Effector memory CD4-positive, alpha-beta T cell (primary cell): ENCODE measurements around the gene ZDHHC14.
"Not testable (repeated sequence)": the region's sequence is repeated elsewhere in the genome, so short reads cannot be mapped to it uniquely, and the experiment has no call there.

Experiments used
- DNase-seq, 3 donors: peaks; one replicate each; pipeline ENCODE4 v3.0.0-alpha.2; 2020
- H3K27ac ChIP-seq: 2 replicates; pipeline ENCODE4 v1.7.0; 2013; ENCODE audit warnings: mild to moderate bottlenecking, low read length, moderate library complexity; ENCODE audit not compliant: insufficient read depth, poor library complexity, severe bottlenecking
- H3K27me3 ChIP-seq: replicated peaks from 2 replicates; pipeline ENCODE4 v1.7.0; 2013; ENCODE audit warnings: mild to moderate bottlenecking, low read length; ENCODE audit not compliant: insufficient read depth, control insufficient read depth, poor library complexity, severe bottlenecking
- H3K36me3 ChIP-seq: 2 replicates; pipeline ENCODE4 v1.7.0; 2013; ENCODE audit warnings: mild to moderate bottlenecking, low read length, moderate library complexity; ENCODE audit not compliant: control insufficient read depth, insufficient read depth
- H3K4me1 ChIP-seq: 2 replicates; pipeline ENCODE4 v1.7.0; 2013; ENCODE audit warnings: low read length, mild to moderate bottlenecking; ENCODE audit not compliant: control insufficient read depth, insufficient read depth, poor library complexity, severe bottlenecking
- H3K4me3 ChIP-seq: 2 replicates; pipeline ENCODE4 v1.7.0; 2013; ENCODE audit warnings: low read length, low read depth, mild to moderate bottlenecking; ENCODE audit not compliant: insufficient read depth, poor library complexity, severe bottlenecking
- H3K9me3 ChIP-seq: 2 replicates; pipeline ENCODE4 v1.7.0; 2013; ENCODE audit warnings: mild to moderate bottlenecking, low read length, moderate library complexity; ENCODE audit not compliant: control insufficient read depth

Gene ZDHHC14

GRCh38 chr6:157574851-157575424 lies 193.9 kb downstream of the ZDHHC14 start:
- DNase-seq: no peak
- peaks cover 9% of the 10 kb centered on the region for H3K4me1 ChIP-seq
- H3K36me3 ChIP-seq: no peaks in the 10 kb centered on the region
- H3K27ac ChIP-seq: no peak overlapping the region
- no peak overlapping the region for H3K4me3 ChIP-seq
- H3K27me3 ChIP-seq: no peaks in the 10 kb centered on the region
- H3K9me3 ChIP-seq: no peaks in the 10 kb centered on the region

- no peak overlapping the region for H3K4me3 ChIP-seq
- DNase-seq: no peak
- no peaks in the 10 kb centered on the region for H3K36me3 ChIP-seq
- H3K9me3 ChIP-seq: no peaks in the 10 kb centered on the region
- H3K27me3 ChIP-seq: no peaks in the 10 kb centered on the region
- no peak overlapping the region for H3K27ac ChIP-seq
- peaks cover 4% of the 10 kb centered on the region for H3K4me1 ChIP-seq
Measured at GRCh38 chr6:157575436-157576145, 194.6 kb downstream of the ZDHHC14 start.

GRCh38 chr6:157576991-157577390 lies 196.0 kb downstream of the ZDHHC14 start:
- not testable (repeated sequence) for H3K27me3 ChIP-seq, H3K9me3 ChIP-seq, H3K4me1 ChIP-seq, H3K27ac ChIP-seq, H3K36me3 ChIP-seq, DNase-seq, H3K4me3 ChIP-seq

GRCh38 chr6:157578527-157578926 lies 197.5 kb downstream of the ZDHHC14 start:
- not testable (repeated sequence) for H3K36me3 ChIP-seq, H3K4me3 ChIP-seq, H3K4me1 ChIP-seq, DNase-seq, H3K27me3 ChIP-seq, H3K27ac ChIP-seq, H3K9me3 ChIP-seq

GRCh38 chr6:157579467-157580031 lies 198.6 kb downstream of the ZDHHC14 start:
- Histone ChIP-seq H3K27ac (no peak overlapping the region), H3K4me3 (no peak overlapping the region), H3K27me3 (no peaks in the 10 kb centered on the region), H3K36me3 (no peaks in the 10 kb centered on the region), H3K9me3 (no peaks in the 10 kb centered on the region), H3K4me1 (no peaks in the 10 kb centered on the region)
- DNase-seq: no peak

GRCh38 chr6:157584036-157584435 lies 203.0 kb downstream of the ZDHHC14 start:
- Histone ChIP-seq H3K36me3 (no peaks in the 10 kb centered on the region), H3K27me3 (no peaks in the 10 kb centered on the region), H3K4me1 (no peaks in the 10 kb centered on the region), H3K4me3 (no peak overlapping the region), H3K27ac (no peak overlapping the region), H3K9me3 (no peaks in the 10 kb centered on the region)
- no peak for DNase-seq

- no peaks in the 10 kb centered on the region for H3K4me1 ChIP-seq
- no peaks in the 10 kb centered on the region for H3K36me3 ChIP-seq
- H3K9me3 ChIP-seq: no peaks in the 10 kb centered on the region
- H3K27me3 ChIP-seq: no peaks in the 10 kb centered on the region
- no peak overlapping the region for H3K4me3 ChIP-seq
- no peak for DNase-seq
- H3K27ac ChIP-seq: no peak overlapping the region
Measured at GRCh38 chr6:157585274-157586087, 204.5 kb downstream of the ZDHHC14 start.

GRCh38 chr6:157586088-157586414 lies 205.1 kb downstream of the ZDHHC14 start:
- Histone ChIP-seq H3K9me3 (no peaks in the 10 kb centered on the region), H3K4me1 (no peaks in the 10 kb centered on the region), H3K27me3 (no peaks in the 10 kb centered on the region), H3K27ac (no peak overlapping the region), H3K4me3 (no peak overlapping the region), H3K36me3 (no peaks in the 10 kb centered on the region)
- no peak for DNase-seq

- H3K27me3 ChIP-seq: no peaks in the 10 kb centered on the region
Measured at GRCh38 chr6:157586476-157587126, 205.6 kb downstream of the ZDHHC14 start.

More at GRCh38 chr6:157586476-157587126, 205.6 kb downstream of the ZDHHC14 start:
- H3K27ac ChIP-seq: no peak overlapping the region
- H3K9me3 ChIP-seq: no peaks in the 10 kb centered on the region
- no peak overlapping the region for H3K4me3 ChIP-seq
- DNase-seq: no peak
- no peaks in the 10 kb centered on the region for H3K4me1 ChIP-seq
- H3K36me3 ChIP-seq: no peaks in the 10 kb centered on the region
